Fibroblast of skin of left biceps (primary cell): Measurements from ENCODE around the gene PC.

Source experiments
- DNase-seq, 2 experiments: peaks; one replicate each; pipeline ENCODE4 v3.0.0-alpha.2; 2013; ENCODE audit warnings: low read depth in 2 of 2

PC gene

GRCh38 chr11:66883016-66883965 lies 74.9 kb downstream of the PC start:
- no peak for DNase-seq

- no peak for DNase-seq
Observed at GRCh38 chr11:66882561-66883015, 75.6 kb downstream of the PC start.

GRCh38 chr11:66881927-66882452 lies 76.2 kb downstream of the PC start:
- DNase-seq, result no peak

- no peak for DNase-seq
Observed at GRCh38 chr11:66881451-66881835, 76.7 kb downstream of the PC start.

DNA sequence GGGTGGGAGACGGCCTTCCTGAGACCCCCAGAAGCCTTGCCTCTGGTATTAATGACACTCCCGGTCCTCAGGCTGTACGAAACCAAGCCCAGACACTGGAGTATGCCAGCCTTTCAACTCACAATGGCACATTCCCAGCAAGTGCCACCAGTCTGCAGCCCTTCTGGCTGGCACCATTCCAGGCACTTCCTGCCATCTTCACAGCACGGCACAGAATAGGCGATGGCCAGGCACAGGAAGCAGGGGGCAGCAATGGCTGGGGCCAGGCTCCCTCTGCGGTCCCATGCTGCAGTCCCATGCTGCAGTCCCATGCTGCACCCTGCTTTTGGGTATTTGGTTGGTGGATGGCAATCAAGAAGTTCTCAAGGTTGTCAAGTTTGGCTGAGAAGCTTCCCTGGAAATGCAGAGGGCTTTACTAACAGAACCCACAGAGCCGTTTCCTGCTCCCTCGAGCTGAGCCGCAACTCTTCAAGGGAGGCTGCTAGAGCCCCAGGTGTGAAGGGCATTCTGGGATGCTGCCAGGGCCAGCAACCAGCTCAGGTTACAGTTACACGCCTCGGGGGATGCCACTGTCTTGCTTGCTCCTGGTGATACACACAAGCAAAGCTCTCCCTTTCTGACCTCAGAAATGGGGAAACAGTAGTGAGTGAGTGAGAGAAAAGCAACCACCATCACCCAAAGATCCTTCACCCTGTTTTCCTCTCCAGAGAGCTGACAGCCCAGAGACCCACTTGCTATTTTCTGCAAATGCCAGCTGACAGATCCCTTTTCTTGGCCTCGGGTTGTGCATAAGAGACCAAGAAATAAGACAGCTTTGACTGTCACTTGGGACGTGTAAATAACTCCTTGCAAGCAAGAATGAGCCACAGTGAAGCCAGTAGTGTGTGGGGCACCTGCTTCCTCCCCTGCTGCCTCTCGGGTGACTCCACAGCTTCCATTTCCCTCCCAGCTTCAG lies 77.4 kb downstream of the PC start:
- DNase-seq, result no peak

DNA sequence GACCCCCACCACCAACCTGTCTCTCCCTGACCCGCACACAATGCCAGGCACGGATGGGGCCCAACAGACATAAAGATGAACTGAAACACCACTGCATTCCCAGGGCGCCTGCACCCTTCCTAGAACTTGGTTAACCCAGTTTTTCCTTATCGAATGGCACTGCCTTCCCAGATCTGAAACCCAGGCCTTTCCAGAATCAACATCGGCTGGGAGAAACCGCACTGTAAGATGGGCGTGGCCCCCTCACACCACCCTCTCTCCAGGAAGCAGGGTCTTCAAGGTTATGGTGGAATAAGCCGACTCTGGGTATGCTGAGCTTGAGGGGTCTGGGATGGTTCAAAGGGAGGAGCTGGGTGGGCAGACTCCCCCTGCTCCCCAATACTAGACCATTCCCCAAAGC lies 78.2 kb downstream of the PC start:
- DNase-seq, result no peak

- DNase-seq, result no peak
Observed at GRCh38 chr11:66879583-66879982, 78.6 kb downstream of the PC start.

DNA sequence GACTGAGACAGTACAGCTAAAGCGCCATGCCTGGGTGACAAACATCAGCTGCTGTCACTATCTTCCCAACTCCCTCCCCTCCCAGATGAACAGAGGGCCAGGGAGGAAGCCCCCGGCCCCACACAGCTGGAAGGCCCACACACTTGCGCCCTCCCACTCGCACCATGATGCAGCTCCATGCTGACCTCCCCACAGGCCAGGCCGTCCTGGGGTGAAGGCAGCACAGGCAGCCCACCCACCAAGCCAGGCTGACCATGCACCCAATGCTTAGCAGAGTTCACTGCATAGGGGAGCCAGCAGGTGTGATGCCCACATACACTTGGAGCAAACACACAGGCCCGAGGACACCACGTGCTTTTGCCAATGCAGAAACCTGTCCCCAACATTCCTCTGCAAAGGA lies 79.2 kb downstream of the PC start:
- DNase-seq, result no peak

DNA sequence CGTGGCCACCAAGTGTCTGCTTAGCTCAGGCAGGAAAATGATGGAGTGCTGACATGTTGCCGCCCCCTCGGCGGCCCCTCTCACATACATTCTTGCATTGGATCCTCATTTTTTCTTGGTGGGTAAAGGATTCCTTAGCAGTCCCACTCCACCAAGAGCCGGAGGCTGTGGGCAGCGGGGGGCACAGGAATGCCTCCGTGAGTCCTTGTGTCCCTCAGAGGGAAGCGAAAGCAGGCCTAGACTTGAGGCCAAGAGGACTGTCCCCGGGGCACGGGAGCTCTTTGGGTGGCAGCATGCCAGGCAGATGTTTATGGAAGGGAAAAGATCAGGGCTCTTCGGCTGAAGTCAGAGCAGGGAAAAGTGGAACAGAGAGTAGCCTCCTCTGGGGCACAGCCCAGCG lies 79.7 kb downstream of the PC start:
- no peak for DNase-seq

GRCh38 chr11:66877588-66878385 lies 80.4 kb downstream of the PC start:
- DNase-seq, result no peak

- no peak for DNase-seq
Observed at GRCh38 chr11:66875378-66875777, 82.8 kb downstream of the PC start.

DNA sequence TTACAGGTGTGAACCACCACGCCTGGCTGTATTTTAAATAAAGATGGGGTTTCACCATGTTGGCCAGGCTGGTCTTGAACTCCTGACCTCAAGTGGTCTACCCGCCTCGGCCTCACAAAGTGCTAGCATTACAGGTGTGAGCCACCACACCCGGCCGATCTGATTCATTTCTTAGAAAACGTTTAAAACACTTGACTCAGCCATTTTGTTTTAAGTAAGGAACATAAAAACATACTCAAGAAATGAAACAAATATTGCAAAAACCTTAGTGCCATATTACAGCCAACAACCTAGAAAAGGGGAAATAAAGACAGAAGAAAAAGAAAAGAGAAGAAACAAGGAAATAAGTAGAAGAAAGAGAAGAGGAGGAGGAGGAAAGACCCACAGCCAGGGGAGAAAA lies 84.0 kb downstream of the PC start:
- DNase-seq, result no peak

DNA sequence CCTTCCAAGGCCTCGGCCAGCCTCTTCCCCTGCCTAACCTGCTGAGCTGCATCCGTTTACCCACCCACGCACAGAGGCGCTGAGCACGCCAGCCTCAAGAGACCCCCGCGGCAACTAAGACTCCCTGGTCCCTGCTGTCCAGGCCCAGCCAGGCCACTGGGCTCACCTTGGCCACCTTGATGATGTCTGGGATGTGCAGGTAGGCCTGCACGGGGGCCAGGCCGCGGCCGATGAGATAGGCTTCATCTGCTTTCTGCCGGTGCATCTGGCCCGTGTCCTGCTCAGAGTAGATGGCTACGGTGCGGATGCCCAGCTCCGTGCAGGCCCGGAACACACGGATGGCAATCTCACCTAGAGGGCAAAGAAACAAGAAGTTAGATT lies 86.7 kb downstream of the PC start:
- DNase-seq, result no peak

DNA sequence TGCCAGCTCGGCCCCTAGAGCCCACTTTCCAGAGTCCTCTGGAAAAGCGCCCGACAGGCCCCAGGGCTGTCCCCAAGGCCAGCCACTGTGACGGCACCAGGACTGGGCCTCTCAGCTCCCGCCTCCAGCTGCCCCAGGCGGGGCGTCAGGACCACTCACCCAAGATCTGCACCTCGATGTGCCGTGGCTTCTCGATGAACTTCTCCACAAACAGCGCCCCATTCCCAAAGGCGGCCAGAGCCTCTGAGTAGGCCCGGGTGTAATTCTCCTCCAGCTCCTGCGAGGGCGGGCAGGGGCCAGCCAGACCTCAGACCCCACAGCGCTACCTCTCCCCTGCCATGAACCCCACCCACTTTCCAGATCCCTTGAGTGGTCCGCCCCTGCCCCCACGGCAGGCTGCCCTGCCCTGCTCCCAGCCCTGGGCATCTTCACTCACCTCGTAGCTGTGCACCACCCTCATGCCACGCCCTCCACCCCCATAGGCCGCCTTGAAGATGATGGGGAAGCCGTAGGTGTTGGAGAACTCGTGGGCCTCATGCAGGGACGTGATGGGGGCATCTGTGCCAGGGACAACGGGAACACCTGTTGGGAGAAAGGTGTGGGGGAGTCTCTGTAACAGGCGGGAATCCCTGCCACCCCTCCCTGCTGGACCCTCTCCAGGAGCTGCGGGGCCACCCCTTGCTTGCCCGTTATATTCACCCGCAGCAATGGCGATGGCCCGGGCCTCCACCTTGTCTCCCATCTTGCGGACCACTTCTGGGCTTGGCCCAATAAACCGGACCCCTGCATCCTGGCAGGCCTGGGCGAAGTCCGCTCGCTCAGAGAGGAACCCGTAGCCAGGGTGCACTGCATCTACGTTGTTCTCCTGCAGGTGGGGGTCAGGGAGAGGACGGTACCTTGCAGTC lies 87.3 kb downstream of the PC start:
- no peak for DNase-seq

GRCh38 chr11:66870131-66870530 lies 88.1 kb downstream of the PC start:
- no peak for DNase-seq

DNA sequence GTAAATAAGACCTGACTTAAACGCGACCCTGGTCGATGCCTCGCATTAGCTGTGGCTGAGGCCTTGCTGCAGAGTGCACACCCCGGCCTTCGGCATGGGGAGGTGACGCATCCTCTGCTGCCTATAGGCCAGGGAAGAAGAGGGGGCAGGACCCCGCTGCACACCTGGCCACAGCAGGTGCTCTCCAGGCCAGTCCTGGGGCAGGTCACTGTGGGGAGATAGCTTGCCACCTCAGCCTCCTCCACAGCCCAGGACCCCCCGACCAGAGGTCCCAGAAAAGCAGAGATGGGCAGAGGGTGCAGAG lies 88.7 kb downstream of the PC start:
- no peak for DNase-seq

DNA sequence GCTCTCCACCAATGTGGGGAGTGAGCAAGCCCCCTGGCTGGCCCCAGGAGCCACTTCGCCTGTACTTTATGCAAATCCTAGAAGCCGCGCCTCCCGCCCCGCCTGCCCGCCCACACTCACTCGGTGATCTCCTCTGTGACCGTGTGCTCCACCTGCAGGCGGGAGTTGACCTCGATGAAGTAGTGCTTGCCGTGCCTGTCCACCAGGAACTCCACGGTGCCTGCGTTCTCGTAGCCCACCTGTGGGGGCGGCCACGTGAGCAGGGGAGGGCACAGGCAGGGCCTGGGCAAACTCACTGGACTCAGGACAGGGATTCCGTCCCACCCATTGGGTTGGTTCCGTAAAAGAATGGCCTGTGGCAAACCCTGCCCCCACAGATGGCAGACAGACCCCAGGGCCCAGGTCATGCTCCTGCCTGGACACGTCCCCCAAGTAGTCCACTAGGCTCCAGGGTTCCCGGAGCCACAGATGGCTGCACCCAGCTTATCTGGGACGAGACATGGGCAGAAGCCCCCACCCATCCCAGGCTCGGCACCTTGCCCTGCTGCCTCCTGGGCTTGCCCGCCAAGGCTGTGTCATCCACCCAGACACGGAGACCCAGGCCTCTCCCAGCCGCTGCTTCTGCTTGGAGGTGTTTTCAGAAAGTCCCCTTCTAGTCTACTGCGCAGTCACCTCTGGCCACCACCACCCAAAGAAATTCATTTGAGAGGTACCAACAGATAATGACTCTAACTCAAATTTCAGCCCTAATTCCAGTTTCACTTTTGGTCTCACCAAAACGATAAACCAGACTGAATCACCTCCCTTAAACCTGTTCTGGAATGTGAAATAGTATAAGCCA lies 89.2 kb downstream of the PC start:
- no peak for DNase-seq

DNA sequence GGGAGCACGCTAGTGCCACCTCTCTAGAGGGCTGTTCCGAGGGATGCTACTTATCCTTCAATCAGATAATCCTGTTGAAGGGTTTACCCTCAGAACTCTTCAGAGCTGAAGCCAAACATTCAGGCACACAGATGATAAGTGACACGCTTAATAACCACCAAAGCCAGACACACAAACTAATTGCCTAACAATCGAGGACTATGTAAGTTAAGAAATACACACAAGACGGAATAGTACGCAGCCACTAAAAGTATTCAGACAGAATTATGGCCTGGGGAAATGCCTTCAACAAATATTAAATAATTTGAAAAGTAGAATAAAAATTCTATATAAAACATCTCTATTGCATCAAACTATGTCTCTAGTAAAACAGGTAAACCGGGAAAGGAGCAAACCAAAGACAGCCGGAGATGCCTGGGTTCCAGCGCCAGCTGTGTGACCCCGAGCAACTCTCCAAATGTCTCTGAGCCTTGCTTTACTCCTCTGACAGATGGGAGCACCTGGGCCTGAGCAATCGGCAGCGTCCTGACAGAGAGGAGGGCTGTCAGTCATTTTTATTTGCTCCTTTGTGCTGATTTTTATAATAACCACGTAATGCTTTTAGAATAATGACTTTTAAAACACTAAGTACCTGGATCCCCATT lies 90.0 kb downstream of the PC start:
- no peak for DNase-seq

GRCh38 chr11:66867425-66868040 lies 90.7 kb downstream of the PC start:
- no peak for DNase-seq
